OCI-LY7 (cell line): ENCODE measurements around the gene BTBD9. TPM values are rescaled to one million over a fixed set of nuclear protein-coding genes. Genes with fewer than 3 reads are reported as not detected.

Experiments
- BruUV-seq: library from RNA; stranded (reverse); fragments of 400-500 nt; replicated peaks from 2 replicates; lab custom pipeline; 2021; lab: Mats Ljungman, UMichigan
- CTCF ChIA-PET: fragments of 300-600 bp; sonication (Branson Sonifier 250); formaldehyde crosslinking; loops from one replicate; lab custom pipeline; 2022; ENCODE audit warnings: antibody characterized with exemption; ENCODE audit not compliant: unreplicated experiment; lab: Charles Lee
- POLR2A ChIA-PET: fragments of 300-600 bp; sonication (Branson Sonifier 250); formaldehyde crosslinking; loops from one replicate; lab custom pipeline; 2022; ENCODE audit warnings: antibody characterized with exemption; lab: Charles Lee
- DNase-seq: peaks from one replicate; pipeline ENCODE4 v3.0.0-alpha.2; 2015; ENCODE audit warnings: low spot score
- H2AFZ ChIP-seq: fragments of 200-600 bp; sonication (generic), shearing (Covaris generic); 2 replicates; pipeline ENCODE4 v1.6.1; 2014; ENCODE audit warnings: mild to moderate bottlenecking, antibody characterized with exemption, low read length, moderate library complexity
- H3K27ac ChIP-seq: fragments of 200-600 bp; sonication (generic); 2 replicates; pipeline ENCODE4 v1.5.1; 2014; ENCODE audit warnings: mixed run types, low read depth, mild to moderate bottlenecking, moderate library complexity, low read length, inconsistent platforms; ENCODE audit not compliant: poor library complexity, severe bottlenecking
- H3K36me3 ChIP-seq: fragments of 200-600 bp; sonication (generic); 2 replicates; pipeline ENCODE4 v1.6.1; 2014; ENCODE audit warnings: mild to moderate bottlenecking, antibody characterized with exemption, low read length, moderate library complexity, mixed read lengths; ENCODE audit not compliant: insufficient read depth
- H3K4me1 ChIP-seq: fragments of 200-600 bp; sonication (generic); 2 replicates; pipeline ENCODE4 v1.5.1; 2014; ENCODE audit warnings: mild to moderate bottlenecking, low read length; ENCODE audit not compliant: insufficient read depth, poor library complexity, severe bottlenecking
- H3K4me2 ChIP-seq: fragments of 200-600 bp; sonication (generic); 2 replicates; pipeline ENCODE4 v1.6.1; 2014; ENCODE audit warnings: mild to moderate bottlenecking, low read length
- H3K4me3 ChIP-seq: fragments of 200-600 bp; sonication (generic); 2 replicates; pipeline ENCODE4 v1.5.1; 2014; ENCODE audit warnings: mild to moderate bottlenecking, low read depth, low read length; ENCODE audit not compliant: poor library complexity, severe bottlenecking
- H3K79me2 ChIP-seq: fragments of 200-600 bp; sonication (generic); 2 replicates; pipeline ENCODE4 v1.6.1; 2016; ENCODE audit warnings: low read depth, mild to moderate bottlenecking, low read length, moderate library complexity, mixed read lengths; ENCODE audit not compliant: insufficient read depth
- H3K9me2 ChIP-seq: fragments of 200-600 bp; sonication (generic); 2 replicates; pipeline ENCODE4 v1.6.1; 2016; ENCODE audit warnings: mild to moderate bottlenecking, low read length, mixed read lengths; ENCODE audit not compliant: insufficient read depth
- H3K9me3 ChIP-seq: fragments of 200-600 bp; sonication (generic); 2 replicates; pipeline ENCODE4 v1.6.1; 2014; ENCODE audit warnings: mild to moderate bottlenecking, mixed run types, low read length, mixed read lengths
- H4K20me1 ChIP-seq: fragments of 200-600 bp; sonication (generic); 2 replicates; pipeline ENCODE4 v1.6.1; 2014; ENCODE audit warnings: mild to moderate bottlenecking, antibody characterized with exemption, low read length, moderate library complexity, mixed read lengths; ENCODE audit not compliant: insufficient read depth
- EZH2phosphoT487 ChIP-seq: fragments of 200-600 bp; sonication (generic); IDR thresholded peaks from 2 replicates; pipeline ENCODE4 v1.6.1; 2018; ENCODE audit warnings: low read depth, borderline replicate concordance, mild to moderate bottlenecking, mixed run types, antibody characterized with exemption, low read length, moderate library complexity, mixed read lengths
- intact Hi-C: fragments of 100-400 bp; cut with micrococcal nuclease; formaldehyde crosslinking; loops from one replicate; pipeline ENCODE4 v1.10.0; 2022; ENCODE audit not compliant: unreplicated experiment
- total RNA-seq, 2 experiments: library from RNA; depleted of rRNA in 1 of 2; stranded (reverse); fragments of >200 nt in 1 of 2; shearing (Covaris generic) in 1 of 2; gene quantifications; 2 replicates each; pipeline ENCODE4 v1.2.3, GENCODE V29; 2014 to 2022
- TF ChIP-seq, protein P1 (sequence below): fragments of 200-600 bp; sonication (generic); conservative IDR thresholded peaks from 2 replicates; pipeline ENCODE4 v1.5.1; 2014; ENCODE audit warnings: mild to moderate bottlenecking, antibody characterized with exemption, low read length, moderate library complexity, mixed read lengths

The BTBD9 gene
- total RNA-seq, 2 experiments from 2014 or later, result 5.9 to 7.3 TPM

DNA sequence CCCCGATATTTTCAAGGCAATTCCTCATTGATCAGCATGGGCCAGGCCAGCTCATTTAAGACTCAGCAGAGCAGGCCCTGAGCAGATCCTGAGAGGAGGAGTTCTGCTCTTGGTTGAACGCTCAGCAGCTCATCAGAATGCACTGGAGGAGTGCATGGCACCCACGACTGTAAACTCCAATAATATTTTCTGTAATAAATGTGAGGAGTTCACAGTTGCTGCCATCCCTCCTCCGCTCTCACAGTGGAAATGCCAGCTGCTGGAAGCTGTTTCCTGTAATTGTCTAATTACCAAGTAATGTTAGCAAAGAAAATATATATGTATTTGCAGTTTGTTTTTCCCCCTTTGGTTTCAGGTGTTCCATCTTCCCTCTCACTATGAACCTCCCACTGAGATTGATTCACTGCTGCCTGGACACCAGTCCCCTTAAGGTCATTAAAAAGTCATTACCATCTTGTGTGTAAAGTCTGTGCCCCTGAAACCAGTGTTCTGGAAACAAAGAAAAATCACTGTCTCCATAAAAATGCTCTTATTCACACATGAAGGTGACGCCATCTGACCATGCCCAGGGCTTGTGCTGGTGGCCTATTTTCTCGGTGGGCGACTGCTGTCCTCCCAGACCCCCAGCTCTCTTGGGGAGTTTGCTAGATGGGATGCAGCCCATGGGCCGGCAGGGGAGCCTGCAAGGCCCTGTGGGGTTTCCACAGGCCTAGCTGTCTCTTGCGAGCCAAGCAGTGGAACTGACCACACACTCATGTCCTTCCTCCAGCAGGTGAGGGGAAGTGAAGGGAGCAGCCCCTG, 446.0 kb downstream of the BTBD9 start:
- intact Hi-C loops, result no loop called here
- DNase-seq, result no peak

DNA sequence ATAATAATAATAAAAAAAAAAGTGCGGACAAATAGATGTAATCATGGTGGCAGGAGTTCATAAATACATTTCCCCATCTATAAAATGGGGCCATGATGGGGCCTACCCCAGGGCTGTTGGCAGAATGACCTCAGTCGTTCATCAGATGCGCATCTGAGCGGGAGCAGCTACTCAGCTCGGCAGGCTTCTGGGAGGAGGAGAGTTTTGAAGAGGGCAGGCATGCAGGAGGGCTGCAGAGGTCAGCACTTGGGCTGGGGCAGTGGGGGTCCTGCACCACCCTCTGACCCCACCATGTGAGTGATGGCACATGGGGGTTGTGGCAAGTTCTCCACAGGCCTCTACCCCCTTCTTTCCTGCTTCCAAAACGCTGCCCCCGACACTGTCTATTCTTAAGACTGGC, 446.7 kb downstream of the BTBD9 start:
- Histone ChIP-seq H4K20me1 (no peaks in the 10 kb centered on the region), H3K27ac (no peak overlapping the region), H3K36me3 (no peaks in the 10 kb centered on the region), H2AFZ (no peak overlapping the region), H3K79me2 (no peaks in the 10 kb centered on the region), H3K4me2 (no peak overlapping the region), H3K4me1 (no peaks in the 10 kb centered on the region), H3K4me3 (no peak overlapping the region), H3K9me3 (no peaks in the 10 kb centered on the region), H3K9me2 (no peaks in the 10 kb centered on the region)
- no peak for TF ChIP-seq EZH2phosphoT487
- TF ChIP-seq, protein P1, sequence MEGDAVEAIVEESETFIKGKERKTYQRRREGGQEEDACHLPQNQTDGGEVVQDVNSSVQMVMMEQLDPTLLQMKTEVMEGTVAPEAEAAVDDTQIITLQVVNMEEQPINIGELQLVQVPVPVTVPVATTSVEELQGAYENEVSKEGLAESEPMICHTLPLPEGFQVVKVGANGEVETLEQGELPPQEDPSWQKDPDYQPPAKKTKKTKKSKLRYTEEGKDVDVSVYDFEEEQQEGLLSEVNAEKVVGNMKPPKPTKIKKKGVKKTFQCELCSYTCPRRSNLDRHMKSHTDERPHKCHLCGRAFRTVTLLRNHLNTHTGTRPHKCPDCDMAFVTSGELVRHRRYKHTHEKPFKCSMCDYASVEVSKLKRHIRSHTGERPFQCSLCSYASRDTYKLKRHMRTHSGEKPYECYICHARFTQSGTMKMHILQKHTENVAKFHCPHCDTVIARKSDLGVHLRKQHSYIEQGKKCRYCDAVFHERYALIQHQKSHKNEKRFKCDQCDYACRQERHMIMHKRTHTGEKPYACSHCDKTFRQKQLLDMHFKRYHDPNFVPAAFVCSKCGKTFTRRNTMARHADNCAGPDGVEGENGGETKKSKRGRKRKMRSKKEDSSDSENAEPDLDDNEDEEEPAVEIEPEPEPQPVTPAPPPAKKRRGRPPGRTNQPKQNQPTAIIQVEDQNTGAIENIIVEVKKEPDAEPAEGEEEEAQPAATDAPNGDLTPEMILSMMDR, result no peak
- no TSS peak for BruUV-seq
- ChIA-PET POLR2A (no interaction called here), CTCF (no interaction called here)
- intact Hi-C loops, result no loop called here
- no peak for DNase-seq

More for the DNA sequence above, 446.0 kb downstream of the BTBD9 start:
- H2AFZ ChIP-seq, result no peak overlapping the region
- H3K36me3 ChIP-seq, result no peaks in the 10 kb centered on the region
- H3K79me2 ChIP-seq, result no peaks in the 10 kb centered on the region
- ChIA-PET POLR2A (no interaction called here), CTCF (interaction anchor here (0.5 kb wide), 1 partner anchor 36 kb away, joined by 21 read pairs; no protein-coding TSS in a partner anchor)
- no peak for TF ChIP-seq EZH2phosphoT487
- TF ChIP-seq, protein P1, result no peak
- no peak overlapping the region for H3K27ac ChIP-seq
- no peaks in the 10 kb centered on the region for H3K9me3 ChIP-seq
- no peaks in the 10 kb centered on the region for H4K20me1 ChIP-seq
- no peaks in the 10 kb centered on the region for H3K9me2 ChIP-seq
- H3K4me2 ChIP-seq, result no peak overlapping the region
- no peaks in the 10 kb centered on the region for H3K4me1 ChIP-seq
- BruUV-seq, result no TSS peak
- H3K4me3 ChIP-seq, result no peak overlapping the region

DNA sequence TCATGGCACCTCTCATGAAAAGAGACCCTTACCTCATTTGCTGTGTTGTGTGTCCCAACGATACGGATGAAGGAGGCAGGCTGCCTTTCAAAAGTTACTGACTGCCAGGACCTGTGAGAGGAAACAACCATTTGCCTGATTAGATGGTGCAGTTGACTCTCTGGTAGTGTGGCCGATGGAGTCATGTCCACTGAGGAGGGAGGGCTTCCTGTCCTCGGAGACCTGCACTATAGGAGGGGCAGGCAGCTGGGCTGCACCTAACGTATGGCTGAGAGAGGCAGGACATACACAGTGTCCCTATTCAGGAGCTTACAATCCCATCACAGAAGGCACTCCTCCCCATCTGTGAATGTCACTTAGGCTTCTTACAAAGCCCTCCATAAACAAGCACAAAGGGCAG, 447.2 kb downstream of the BTBD9 start:
- Histone ChIP-seq H3K9me2 (no peaks in the 10 kb centered on the region), H3K79me2 (no peaks in the 10 kb centered on the region), H2AFZ (no peak overlapping the region), H3K36me3 (no peaks in the 10 kb centered on the region), H3K4me2 (no peak overlapping the region), H3K27ac (no peak overlapping the region), H3K4me1 (no peaks in the 10 kb centered on the region), H3K9me3 (no peaks in the 10 kb centered on the region), H3K4me3 (no peak overlapping the region), H4K20me1 (no peaks in the 10 kb centered on the region)
- intact Hi-C loops, result no loop called here
- BruUV-seq, result no TSS peak
- ChIA-PET CTCF (no interaction called here), POLR2A (no interaction called here)
- DNase-seq, result no peak
- TF ChIP-seq, protein P1, result no peak
- TF ChIP-seq EZH2phosphoT487, result no peak
